ENCODE measurements around the gene PRRT1. TPM values are rescaled to one million over a fixed set of nuclear protein-coding genes. Genes with fewer than 3 reads are reported as not detected.
"Not testable (repeated sequence)": the region's sequence is repeated elsewhere in the genome, so short reads cannot be mapped to it uniquely, and the experiment has no call there.

The PRRT1 gene
- 4.3 TPM for polyA plus RNA-seq (2013, experiment 1 of 2; ENCODE audit: insufficient read length)
- 4.9 TPM for polyA plus RNA-seq (2013, experiment 2 of 2; ENCODE audit: insufficient read length)

DNA sequence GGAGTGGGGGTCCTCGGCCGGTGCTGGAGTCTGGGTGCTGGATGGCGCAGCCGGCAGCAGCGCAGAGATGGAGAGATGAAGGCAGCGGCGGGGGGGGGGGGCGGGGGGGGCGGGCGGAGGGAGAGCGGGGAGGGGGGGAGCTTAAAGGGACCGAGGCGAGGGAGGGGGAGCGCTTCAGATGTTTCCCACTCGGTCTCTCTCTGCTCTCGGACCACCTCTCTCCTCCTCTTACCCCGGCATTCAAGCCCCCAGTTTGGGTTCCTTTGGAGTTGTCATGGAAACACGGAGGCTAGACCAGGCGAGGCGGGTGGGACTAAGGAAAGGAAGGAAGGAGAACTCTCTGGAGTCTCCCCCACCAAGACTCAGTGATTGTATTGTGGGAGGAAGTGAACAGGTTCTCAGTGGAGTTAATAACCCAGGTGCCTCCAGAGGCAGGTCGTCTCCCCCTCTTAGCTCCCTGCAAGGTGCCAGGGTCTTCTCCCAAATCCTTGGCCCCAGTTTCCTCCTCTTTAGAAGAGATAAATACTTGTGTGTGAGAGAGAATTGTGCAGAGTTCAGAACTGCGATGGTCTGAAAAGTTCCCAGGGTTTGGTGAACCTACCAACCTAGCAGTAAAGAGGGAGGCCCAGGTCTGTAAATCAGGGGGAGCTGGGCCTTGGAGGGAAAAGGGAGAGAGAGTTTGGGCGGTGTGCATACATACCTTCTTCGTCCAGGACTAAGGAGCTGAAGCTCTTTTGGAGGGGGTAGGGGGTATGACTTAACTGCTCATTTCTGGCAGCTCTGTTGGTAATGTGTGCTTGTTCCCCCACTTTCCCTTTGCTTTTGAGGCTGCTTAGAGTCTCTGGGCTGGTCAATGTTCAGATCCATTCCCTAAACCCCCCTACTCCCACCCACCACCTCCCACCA, at the start of gene PRRT1:
PRRT1 (minus strand) TSS at position 77 of the 906 bp plus-strand sequence. CDS start 112 bp downstream, outside the sequence.
- peak; percentile 17 for DNase-seq

DNA sequence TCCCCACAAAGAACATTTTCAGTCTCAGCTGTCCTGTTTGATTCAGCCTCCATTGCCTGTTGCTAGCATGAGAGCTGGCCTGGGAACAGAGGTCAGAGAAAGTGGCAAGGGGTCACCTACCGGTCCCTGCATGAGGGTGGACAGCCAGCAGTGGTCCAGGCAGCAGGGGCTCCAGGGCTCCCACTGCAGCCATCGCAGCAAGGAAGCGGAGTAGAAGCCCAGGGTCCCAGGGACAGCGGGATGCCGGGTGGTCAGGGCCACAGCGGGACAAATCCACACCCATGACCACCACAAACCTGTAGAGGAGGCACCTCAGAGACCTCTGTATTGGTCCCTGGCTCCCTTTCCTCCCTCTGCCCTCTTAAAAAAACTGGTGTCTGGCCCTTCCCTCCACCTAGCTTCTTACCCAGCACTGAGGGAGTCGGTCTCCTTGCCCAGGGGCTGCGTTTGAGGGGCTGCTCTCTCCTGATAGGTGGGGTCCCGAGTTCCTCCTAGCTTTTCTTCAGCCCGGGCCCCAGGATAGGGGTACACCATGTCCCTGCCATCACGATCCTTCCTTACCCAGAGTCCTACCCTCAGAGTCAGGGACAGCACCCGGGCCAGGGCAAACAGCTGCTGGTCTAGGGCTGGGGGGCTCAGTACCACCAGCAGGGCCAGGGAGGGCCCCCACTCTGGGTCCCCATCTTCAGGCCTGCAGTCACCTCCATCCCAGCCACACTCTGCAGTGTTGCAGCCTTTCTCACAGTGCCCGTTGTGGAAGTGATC, 49.2 kb upstream of the PRRT1 start:
- DNase-seq: no peak

DNA sequence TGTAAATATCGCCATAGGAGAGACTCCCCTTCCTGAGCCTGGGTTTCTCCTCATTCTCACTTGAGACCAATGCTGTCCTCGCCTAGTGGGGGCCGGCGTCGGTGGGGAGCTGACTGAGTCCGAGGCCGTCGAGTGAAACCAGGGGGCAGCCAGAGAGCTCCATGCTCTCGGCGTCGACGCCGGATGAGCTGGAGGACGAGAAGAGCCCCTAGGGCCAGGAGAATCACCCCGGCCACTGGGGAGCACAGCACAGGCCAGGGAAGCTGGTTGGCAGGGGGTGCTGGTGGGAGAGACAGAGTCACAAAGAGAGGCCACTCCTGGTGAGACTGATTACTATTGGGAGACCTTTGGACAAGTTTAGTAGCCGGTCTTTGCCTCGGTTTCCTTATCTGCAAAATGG, 47.1 kb upstream of the PRRT1 start:
- DNase-seq: no peak

DNA sequence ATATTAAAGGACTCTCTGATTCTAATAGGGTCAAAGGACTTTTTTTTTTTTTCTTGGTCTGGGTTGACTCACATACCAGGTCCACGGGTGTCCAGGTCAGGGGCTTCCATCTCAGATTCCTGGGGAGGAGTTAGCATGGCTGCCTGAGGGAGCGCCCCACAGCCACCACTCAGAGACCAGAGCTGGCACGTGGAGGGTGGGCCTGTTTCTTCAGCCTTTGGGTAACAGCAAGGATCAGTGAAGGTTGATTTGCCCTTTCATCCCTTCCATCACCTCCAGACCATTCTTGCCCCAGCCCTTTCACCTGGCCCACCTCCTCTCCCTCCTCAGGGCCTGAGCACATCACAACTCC, 46.6 kb upstream of the PRRT1 start:
- no peak for DNase-seq

DNA sequence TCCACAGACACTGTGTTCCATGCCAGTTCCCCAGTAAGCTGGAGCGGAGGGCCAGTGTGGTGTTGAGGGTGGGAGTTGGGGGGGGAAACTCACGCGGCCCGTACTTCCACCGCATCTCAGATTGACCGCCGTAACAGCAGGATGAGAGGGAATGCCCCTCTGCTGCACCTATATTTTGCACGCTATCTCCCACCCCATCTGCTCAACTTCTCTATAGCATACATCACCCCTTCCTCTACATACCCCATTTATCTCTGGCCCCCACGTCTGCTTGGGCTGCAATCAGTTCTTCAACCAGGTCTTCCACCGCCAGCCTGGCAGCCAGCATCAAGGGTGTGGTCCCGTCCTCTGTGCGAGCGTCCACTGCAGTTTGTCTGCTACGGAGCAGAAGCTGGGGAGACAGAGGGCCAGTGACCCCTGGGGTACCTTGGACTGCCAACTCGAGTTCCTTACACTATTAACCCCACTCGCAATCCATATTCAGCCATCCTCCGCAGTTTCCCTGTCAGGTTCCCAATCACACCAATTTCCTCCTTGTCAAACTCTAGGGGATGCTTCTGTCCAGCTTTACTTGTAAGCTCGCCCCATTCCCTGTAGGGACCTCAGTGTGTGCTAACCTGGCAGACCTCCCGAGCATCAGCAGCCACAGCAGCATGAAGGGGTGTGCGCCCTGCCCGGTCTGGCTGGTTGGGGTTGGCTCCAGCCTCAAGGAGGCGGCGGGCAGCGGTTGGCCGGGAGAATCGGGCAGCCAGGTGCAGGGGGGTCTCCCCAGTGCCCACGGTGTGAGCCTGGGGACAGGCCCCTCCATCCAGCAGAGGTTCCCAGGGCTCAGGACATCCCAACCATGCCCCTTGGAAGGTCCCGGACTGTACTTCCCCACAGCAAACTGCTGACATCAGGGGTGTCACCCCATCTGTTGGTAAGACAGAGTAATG, 45.2 kb upstream of the PRRT1 start:
- DNase-seq: no peak

DNA sequence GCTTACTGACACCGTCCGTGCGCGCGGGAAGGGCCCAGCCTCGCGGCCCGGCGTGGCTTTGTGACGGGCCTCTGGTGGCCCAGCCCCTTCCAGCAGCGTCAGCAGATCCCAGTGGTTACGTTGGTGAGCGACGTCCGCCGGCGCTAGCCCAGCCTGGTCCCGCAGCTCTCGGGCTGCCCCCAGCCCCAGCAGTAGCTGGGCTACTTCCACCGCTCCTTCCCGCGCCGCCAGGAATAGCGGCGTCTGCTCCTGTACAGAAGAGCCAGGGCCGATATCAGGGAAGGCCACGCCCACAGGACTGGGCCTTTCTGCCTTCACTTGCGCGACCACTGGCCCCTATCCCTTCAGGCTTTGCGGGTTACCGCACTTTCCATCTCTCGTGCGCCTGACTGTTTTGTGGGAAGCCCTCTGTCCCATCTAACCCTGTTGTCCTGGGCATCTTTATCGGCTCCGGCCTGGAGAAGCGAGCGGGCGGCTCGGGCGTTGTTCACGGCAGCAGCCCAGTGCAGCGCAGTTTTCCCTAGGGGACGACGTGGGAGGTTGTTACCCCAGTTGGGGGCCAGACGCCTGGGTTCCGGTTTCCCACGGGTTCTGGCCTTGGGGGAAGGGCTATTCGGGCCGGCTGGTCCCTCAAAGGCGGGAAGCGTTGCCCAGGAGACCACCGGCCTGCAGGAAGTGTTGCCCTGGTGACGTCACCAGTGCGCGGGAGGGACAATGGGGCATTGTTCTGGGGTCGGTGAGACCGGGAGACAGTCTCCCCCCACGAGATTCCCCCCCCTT, 44.4 kb upstream of the PRRT1 start:
- DNase-seq: peak; percentile 86

DNA sequence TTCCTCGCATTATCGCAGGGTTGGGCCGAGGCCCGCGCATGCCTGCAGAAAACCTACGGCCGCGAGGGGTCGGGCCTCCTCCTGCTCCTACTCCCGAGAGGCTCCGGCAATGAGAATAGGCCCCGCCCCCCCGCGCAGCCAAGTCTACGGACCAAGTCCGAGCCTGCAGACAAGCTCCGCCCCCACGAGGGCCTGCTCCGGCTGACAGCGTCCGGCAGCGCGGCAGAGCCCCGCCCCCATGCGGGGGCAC, 43.8 kb upstream of the PRRT1 start:
- DNase-seq: peak; percentile 100

DNA sequence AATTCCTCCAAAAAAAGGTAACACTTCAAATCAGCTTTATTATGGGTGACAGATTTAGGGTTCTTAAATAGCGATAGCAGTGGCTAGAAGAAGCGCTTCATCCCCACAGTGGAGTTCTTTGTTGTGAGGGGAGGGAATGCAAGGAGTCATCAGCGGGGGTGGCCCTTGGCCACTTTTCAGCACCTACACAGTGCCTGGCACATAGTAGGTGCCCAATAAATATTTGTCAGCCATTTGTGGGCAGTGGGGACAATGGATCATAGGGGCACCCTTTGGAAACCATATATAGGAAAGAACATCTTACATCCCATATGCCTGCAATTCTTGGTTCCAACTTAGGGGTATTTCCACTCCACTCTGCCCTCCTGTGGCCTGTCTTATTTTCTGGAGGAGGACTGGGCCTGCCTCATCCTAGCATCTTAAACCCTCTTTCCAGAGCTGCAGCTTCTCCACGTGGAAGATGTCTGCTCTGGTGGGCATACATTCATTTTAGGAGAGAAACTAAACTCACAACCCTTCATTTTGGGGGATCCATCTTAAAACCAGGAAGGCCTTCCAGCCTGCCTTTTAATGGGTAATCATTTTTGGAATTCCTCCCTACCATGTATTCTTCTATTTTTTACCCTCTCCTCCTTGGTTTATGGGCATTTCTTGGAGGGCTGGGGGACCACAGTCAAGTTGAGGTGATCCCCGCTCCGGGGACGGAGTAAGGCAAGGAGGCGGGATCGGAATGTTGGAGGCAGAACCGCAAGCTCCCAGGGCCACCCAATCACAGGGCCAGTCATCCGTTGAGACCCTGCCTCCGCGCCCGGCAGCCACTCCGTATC, 43.3 kb upstream of the PRRT1 start:
- DNase-seq: peak; percentile 58

DNA sequence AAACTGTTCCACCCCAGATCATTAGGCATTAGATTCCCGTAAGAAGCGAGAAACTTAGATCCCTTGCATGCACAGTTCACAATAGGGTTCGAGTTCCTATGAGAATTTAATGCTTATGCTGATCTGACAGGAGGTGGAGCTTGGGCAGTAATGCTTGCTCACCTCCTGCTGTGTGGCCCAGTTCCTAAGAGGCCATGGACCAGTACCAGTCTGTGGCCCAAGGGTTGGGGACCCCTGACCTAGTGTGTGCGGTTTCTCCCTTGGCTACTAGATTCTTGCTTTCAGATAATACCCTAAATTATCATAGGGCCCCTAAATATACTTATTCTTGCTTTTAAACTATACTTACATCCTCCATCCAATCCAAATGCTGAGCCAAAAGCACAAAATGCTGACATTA, 42.6 kb upstream of the PRRT1 start:
- DNase-seq: no peak

DNA sequence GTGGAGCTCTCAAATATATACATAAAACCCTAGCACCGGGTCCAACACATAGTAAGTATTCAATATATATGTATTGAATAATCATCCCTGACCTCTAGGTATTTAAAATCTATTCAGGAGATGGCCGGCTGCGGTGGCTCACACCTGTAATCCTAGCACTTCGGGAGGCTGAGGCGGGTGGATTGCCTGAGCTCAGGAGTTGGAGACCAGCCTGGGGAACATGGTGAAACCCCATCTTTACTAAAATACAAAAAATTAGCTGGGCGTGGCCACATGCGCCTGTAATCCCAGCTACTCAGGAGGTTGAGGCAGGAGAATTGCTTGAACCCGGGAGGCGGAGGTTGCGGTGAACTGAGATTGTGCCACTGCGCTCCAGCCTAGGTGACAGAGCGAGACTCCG, 41.4 kb upstream of the PRRT1 start:
- DNase-seq: not testable (repeated sequence)

DNA sequence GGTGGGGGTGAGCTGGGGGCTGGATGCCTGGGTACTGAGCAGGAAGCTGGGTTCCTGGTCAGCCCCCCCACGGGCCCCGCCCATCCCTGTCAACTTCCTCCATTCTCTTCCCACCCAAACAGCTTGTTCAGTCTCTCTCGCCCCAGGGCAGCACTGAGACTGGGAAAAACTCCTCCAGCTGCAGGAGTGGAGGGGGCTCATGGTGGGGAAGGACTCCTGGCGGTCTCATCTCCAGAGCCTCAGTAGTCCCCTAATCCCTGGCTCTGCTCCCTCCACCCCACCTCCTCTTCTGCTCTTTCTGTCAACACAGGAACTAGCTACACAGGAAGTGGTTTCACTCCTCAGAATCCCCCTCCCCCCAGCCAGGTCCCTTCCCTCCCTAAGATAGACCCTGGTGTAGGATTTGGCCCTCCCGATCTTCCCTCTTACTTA, 40.9 kb upstream of the PRRT1 start, which contains the start of gene GPSM3:
GPSM3 (minus strand) TSS at position 36 of the 432 bp plus-strand sequence. CDS start 130 bp downstream, outside the sequence.
- peak; percentile 64 for DNase-seq

DNA sequence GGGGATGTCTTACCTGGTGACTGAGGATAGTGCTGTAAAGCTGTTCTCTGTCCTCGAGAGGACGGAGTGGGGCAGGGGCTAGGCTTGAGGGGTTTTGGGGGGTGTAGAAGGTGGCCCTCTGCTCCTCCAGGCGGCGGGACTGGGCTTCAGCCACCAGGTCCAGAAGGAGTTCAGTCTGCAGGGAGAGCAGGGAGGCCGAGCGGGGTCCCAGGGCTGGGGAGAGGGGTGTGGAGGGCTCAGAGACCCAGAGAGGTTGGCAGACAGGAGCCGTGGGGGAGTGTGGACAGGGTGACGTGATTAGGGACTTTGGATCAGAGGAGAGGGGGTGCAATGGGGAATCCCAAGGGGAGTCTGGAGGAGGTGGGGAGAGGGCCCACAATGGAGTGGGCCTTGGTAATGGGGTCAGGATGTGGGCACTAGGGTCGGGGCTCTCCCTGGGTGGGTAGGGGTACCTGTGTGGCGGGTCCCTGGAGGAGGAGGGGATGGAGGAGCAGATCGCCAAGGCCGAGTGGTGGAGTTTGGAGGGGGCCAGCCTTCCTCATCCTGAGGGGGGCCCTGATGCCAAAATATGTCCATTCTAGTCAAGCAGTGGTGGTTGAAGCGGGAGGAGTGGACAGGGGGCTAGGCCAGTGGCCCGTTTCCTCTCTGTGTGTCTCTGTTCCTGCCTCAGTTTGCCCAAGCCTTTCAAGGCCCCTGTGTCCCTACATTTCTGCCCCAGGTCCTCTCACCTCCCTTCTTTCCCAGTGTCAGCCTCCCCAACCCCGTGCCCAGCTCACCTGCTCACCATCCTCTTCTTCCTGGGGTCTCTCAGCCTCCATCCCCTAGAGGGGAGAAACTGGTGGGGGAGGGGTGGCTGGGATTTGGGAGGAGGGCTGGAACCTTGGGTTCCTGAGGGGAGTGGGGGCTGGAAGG, 40.2 kb upstream of the PRRT1 start:
- DNase-seq: no peak

DNA sequence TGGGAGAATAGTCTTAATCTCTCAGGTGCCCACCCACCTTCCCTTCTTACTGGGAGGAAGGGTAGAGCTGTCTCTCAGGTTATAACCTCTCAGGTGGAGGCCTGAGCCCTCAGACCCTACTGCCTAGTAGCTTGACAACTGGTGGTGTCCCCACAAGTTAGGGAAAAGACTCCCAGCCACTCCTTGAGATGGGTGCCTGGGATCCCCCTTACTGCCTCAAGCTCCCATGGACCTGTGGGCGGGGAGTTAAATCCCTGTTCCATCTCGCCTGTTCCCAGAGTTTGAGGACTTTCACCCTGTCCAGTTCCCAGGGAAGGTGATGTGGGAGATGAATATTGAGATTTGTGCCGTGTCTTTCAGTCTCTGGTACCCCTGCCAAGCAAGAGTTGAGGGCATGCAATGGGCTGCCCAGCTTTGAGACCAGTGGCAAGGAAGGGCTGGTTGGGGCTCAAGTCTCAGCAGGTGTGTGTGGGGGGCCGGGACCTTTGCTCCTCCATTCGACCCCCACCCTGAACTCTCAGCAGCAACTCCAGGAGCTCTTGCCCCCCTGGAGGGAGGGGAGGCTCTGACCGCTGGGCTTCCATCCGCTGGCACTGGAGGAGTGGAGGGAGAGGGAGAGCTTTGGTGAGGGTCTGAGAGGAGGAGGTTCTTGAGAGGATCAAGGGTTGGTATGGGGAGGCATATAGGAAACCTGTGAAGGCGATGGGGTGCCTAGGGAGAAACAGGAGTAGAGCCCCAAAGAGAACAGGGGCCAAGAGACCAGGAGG, 39.4 kb upstream of the PRRT1 start:
- no peak for DNase-seq

DNA sequence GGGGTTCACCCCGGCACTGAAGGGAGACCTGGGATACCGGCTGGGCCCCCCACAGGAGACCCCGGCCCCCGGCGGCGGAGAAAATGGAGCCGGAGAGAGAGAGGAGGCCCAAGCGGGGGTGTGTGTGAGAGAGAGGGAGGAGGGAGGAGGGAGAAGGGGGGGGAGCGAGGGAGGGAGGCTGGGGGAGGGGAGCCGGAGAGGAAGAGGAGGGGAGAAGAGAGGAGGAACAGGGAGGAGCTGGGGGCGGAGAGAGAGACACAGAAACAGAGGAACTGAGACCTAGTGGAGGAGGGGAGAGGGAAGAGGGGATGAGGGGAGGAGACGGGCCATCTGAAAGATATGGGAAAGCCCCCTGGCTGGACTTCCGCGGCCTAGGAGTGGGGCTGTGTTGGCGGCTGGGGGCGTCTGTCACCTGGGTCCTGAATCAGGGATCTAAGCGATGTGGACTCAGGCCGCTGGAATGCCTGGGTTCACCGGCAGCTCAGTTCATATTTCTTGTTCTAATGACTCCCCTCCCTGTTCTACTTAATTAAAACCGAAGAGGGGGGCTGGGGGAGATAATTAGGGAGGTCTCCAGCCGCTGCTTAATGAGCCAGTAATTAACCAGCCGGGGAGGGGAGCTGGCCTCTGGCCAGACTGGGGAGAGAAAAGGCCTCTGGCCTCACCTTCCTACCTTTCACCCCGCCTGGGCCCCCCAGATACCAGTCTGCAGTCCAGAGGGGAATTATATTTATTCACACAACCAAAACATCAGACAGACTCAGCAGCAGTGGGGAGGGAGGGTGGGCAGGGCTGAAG, 38.5 kb upstream of the PRRT1 start, which contains the start of gene PBX2:
PBX2 (minus strand) TSS at position 149 of the 798 bp plus-strand sequence. CDS start 287 bp downstream, outside the sequence.
- DNase-seq: peak; percentile 94

DNA sequence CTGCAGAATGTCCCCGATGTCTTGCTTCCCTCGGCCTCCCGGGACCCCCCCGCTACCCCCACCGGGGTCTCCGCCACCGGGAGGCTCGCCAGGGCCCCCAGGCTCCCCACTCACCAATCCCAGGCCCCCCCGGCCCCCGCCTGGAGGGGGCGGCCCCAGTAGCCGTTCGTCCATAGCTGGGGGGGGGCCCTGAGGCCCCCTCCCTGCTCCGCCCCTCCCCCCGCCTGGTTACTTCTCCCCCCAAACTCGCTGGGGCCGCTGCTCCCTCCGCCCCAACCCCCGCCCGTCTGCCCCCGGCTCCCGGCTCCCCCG, 38.0 kb upstream of the PRRT1 start:
- no peak for DNase-seq

DNA sequence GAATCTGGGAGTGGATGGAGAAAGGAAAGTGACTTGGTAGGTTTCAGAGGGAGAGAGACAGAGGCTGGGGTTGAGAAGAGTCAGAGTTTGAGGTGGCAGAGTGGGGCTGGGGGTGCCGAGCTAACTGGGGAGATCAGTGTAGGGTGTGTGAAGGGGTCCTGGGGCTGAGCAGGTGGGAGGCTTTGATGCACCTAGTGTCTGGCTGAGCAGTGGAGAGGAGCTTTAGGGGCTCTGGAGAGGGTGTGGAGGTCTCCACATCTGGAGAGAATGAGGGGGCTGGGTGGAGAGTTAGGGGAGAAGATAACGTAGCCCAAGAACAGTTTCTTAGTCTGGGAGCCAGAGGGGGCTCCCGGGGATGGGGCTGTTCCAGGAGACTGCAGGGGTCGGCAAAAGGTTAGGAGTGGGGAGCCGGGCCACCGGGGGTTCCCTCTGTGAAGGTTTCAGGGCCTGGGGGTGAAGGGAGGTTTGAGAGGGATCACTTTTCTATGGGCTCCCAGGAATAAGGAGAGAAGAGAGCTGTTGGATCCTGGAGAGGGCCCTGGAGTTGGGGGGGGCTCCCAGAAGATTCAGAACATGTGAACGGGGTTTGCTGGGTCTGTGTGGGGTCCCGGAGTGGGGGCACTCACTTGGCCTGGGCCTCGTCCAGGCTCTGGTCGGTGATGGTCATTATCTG, 37.5 kb upstream of the PRRT1 start:
- no peak for DNase-seq

DNA sequence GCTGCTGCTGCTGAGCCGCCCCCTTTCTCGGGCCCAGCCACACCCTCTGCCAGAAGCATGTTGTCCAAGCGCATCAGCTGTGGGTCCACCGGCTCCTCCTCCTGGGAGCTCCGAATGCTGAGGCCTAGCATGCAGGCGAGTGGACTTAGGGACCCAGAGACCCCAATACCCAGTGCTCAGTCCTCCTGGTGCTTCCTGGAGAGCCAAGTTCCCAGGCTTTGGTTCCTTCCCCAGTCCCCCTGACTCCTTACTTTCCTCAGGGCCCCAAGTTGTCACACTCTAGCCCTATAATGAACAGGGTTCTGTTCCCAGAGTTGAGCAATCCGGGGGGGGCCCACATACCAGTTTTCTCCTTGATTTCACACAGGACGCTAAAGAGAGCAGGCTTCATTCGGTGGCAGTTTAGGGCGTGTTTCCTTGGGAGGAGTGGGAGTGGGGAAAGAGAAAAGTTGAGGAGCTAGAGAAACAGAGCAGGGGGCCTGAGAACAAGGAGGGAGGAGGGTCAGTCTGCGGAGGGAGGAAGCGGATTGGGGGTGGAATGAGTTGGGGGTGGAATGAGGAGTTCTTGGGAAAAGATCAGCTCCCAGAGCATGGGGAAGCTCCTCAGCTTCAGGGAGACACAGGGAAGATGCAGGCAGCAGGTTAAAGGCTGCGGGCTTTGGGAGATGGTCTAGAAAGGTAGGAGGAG, 36.8 kb upstream of the PRRT1 start:
- DNase-seq: peak; percentile 16
